GM13977 (cell line): Measurements from ENCODE around the gene RC3H2.

Experiments
- DNase-seq: peaks from one replicate; pipeline ENCODE4 v3.0.0; 2012; ENCODE audit warnings: low spot score
- in situ Hi-C: fragments of 300-500 bp; cut with MboI; formaldehyde crosslinking; loops from one replicate; pipeline ENCODE4 v1.12.0; 2022; ENCODE audit warnings: low sequenced_read_pairs, low pct_unique_long_range_greater_than_20kb, mixed read lengths, inconsistent platforms; ENCODE audit not compliant: unreplicated experiment
- TF ChIP-seq, protein P1 (sequence below): IDR thresholded peaks from 2 replicates; pipeline ENCODE4 v1.5.1; 2012; ENCODE audit warnings: mild to moderate bottlenecking, control low read depth; ENCODE audit not compliant: insufficient read depth; ENCODE audit errors: extremely low read depth, missing control alignments

Gene RC3H2, protein sequence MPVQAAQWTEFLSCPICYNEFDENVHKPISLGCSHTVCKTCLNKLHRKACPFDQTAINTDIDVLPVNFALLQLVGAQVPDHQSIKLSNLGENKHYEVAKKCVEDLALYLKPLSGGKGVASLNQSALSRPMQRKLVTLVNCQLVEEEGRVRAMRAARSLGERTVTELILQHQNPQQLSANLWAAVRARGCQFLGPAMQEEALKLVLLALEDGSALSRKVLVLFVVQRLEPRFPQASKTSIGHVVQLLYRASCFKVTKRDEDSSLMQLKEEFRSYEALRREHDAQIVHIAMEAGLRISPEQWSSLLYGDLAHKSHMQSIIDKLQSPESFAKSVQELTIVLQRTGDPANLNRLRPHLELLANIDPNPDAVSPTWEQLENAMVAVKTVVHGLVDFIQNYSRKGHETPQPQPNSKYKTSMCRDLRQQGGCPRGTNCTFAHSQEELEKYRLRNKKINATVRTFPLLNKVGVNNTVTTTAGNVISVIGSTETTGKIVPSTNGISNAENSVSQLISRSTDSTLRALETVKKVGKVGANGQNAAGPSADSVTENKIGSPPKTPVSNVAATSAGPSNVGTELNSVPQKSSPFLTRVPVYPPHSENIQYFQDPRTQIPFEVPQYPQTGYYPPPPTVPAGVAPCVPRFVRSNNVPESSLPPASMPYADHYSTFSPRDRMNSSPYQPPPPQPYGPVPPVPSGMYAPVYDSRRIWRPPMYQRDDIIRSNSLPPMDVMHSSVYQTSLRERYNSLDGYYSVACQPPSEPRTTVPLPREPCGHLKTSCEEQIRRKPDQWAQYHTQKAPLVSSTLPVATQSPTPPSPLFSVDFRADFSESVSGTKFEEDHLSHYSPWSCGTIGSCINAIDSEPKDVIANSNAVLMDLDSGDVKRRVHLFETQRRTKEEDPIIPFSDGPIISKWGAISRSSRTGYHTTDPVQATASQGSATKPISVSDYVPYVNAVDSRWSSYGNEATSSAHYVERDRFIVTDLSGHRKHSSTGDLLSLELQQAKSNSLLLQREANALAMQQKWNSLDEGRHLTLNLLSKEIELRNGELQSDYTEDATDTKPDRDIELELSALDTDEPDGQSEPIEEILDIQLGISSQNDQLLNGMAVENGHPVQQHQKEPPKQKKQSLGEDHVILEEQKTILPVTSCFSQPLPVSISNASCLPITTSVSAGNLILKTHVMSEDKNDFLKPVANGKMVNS

DNA sequence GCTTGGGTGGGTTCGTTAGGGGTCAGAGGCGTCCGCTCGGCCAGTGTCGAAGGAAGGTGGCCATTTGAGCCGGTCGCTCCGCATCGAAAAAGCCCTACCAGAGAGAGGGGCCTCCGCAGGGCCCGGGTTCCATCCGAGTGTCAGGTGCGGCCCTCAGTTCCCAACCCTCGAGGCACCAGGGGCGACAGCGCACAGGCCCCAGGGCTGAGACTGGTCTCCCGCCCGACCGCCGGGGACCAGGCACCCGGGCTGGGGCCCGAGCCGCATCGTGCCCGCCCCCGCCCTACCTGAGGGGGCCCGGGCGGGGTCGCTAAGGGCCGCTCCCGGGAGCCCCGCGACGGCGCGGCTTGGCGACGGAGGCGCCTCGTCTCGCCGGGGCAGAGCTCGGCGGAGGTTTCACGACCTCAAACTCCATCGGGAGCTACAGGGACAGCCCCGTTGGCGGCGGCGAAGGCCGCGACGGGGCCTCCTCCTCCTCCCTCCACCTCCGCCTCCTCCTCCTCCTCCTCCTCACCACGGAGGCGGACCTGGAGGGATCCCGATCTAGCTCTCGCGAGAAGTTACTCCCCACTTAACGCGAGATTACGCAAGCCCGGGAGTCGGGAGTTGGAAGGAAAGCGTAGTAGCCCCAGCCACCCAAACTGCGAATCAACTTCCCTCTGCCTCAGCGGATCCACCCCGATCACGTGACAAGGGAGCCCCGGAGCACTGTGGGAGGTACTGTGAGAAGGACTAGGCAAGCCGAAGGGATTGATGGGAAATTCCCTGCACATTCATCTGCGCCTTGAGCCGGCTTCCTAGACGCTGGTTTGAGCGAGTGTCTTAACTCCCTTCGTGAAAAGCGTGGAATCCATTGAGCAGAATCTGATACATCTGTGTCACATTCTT, at the start of gene RC3H2:
Gene RC3H2, minus strand, starts transcription at position 537 of the 888 bp plus-strand sequence. CDS start 7,850 bp downstream, outside the sequence.
- TF ChIP-seq, protein P1, sequence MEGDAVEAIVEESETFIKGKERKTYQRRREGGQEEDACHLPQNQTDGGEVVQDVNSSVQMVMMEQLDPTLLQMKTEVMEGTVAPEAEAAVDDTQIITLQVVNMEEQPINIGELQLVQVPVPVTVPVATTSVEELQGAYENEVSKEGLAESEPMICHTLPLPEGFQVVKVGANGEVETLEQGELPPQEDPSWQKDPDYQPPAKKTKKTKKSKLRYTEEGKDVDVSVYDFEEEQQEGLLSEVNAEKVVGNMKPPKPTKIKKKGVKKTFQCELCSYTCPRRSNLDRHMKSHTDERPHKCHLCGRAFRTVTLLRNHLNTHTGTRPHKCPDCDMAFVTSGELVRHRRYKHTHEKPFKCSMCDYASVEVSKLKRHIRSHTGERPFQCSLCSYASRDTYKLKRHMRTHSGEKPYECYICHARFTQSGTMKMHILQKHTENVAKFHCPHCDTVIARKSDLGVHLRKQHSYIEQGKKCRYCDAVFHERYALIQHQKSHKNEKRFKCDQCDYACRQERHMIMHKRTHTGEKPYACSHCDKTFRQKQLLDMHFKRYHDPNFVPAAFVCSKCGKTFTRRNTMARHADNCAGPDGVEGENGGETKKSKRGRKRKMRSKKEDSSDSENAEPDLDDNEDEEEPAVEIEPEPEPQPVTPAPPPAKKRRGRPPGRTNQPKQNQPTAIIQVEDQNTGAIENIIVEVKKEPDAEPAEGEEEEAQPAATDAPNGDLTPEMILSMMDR, result no peak
- in situ Hi-C loops, result no loop called here
- peak; percentile 89 for DNase-seq

- in situ Hi-C loops, result no loop called here
- TF ChIP-seq, protein P1, result no peak
- no peak for DNase-seq
Measured at GRCh38 chr9:122954253-122954691, 49.1 kb upstream of the RC3H2 start.

DNA sequence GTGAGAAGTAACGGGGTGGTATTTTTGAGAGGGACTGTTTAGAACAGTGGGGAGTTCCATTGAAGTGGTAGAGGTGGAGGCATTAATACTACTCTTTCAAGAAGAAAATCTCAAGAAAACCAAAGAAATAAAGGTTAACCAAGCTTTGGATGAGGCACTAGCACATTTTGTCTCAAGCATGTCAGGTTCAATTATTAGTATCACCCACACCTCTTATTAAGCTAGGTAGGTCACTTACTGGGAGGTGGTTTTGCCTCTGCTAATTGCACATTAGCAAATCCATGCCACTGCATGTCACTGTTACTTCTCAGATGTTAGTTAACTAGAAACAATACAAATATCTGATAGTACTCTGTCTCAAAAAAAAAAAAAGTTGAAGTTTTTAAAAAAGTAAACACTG, 45.9 kb upstream of the RC3H2 start:
- no peak for DNase-seq
- in situ Hi-C loops, result no loop called here
- TF ChIP-seq, protein P1, result no peak

GRCh38 chr9:122950263-122950662, 45.1 kb upstream of the RC3H2 start:
- DNase-seq, result no peak
- in situ Hi-C loops, result no loop called here
- TF ChIP-seq, protein P1, result no peak

DNA sequence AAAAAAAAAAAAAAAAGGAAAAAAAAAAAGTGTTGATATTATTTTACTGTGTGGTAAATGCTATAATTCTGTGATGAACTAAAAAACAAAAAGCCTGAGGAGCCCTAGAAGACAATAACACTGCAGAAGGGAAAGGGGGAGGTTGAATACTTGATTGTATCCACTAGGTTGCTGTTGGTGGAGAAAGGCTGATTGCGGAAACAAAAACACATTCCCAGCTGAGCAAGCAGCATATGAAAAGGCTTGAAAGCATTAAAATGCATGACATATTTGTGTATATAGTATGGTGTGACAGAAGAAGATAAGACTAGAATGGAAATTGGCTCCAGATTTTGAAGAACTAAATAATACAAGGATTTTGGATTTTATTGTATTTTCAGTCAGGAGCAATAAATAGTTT, 44.5 kb upstream of the RC3H2 start:
- DNase-seq, result no peak
- TF ChIP-seq, protein P1, result no peak
- in situ Hi-C loops, result no loop called here
